B cell (primary cell): ENCODE measurements around the gene HAVCR2.

Experiments
- CTCF ChIP-seq: fragments of 200-600 bp; IDR thresholded peaks from one replicate; pipeline ENCODE4 v1.8.0; 2022; ENCODE audit warnings: antibody characterized with exemption, mild to moderate bottlenecking
- EZH2 ChIP-seq: IDR thresholded peaks from 2 replicates; pipeline ENCODE4 v1.6.1; 2012; ENCODE audit warnings: borderline replicate concordance, low read depth, mild to moderate bottlenecking, moderate library complexity, low read length; ENCODE audit not compliant: insufficient read depth, poor library complexity, severe bottlenecking

- TF ChIP-seq CTCF (no peak), EZH2 (no peak)
These were observed 6.2 kb upstream of the HAVCR2 start for GRCh38 chr5:157115012-157115411.
